CD4-positive, alpha-beta T cell treated with Interleukin-15 for 1 hour (primary cell): ENCODE data around the gene HLA-DRB5.
"Not testable (repeated sequence)": the region's sequence is repeated elsewhere in the genome, so short reads cannot be mapped to it uniquely, and the experiment has no call there.

ENCODE experiments used
- DNase-seq: peaks from one replicate; pipeline ENCODE4 v3.0.0-alpha.2; 2020

HLA-DRB5 gene

DNA sequence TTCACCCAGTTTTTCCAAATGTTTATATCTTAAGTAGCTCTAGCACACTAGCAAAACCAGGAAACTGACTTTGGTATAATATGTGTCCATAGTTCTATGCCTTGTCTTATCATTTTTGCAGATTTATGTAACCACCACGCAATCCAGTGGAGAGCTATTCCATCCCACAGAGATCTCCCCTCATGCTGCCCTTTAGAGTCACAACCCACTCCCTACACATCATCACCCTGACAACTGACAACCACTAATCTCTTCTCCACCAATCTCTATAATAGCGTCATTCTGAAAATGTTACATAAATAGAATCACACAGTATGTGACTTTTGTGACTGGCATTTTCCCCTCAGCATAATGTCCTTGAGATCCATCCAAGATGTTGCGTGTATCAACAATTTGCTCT is 29.1 kb downstream of the HLA-DRB5 start:
- DNase-seq = no peak

DNA sequence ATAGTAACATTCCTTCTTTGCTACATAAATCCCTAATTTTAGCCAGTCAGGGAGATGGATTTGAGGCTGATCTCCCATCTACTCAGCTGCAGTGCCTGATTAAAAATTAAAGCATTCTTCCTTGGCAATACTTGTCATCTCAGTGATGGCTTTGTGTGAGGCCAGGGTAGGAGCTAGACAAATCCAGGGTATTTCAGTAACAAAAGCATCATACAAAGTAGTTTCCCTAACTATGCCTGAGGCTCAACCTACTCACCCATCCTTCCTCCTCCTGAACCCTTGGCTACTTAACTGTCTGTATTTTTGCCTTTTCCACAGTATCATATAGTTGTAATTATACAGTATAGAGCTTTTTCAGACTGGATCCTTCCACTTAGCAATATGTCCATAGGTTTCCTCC is 37.7 kb downstream of the HLA-DRB5 start:
- no peak for DNase-seq

DNA sequence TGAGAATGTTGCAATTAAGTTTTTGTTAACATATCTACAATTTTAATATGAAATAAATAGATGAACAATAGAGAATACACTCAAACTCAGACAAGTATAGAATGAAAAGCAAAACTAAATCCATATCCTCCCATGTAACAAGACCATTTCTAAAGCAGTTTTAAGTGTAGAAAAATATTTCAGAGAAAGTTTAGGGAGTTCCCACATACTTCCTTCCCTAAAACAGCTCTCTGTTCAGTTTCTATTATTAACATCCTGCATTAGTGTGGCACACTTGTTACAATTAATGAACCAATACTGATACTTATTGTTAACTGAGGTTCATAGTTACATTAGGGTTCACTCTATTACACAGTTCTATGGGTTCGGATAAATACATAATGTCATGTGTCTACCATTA is 38.4 kb downstream of the HLA-DRB5 start:
- no peak for DNase-seq

DNA sequence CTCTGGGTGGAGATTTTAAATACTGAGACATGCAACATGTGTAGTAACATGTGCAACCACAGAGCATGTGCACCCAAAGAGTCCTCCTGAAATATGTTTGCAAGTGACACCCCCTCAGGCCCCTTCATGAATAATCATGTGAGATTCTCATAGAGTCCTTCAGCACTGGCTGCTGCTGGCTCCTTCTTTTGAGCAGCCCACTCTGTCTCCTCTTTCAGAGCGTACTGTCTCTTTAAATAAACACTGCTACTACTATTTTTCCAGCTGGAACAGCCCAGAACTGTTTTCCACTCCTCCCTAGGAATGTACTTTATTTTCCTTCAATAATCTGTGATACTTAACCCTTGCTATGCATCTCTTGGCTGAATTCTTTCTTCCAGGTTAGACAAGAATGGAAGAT is 42.0 kb downstream of the HLA-DRB5 start:
- no peak for DNase-seq

DNA sequence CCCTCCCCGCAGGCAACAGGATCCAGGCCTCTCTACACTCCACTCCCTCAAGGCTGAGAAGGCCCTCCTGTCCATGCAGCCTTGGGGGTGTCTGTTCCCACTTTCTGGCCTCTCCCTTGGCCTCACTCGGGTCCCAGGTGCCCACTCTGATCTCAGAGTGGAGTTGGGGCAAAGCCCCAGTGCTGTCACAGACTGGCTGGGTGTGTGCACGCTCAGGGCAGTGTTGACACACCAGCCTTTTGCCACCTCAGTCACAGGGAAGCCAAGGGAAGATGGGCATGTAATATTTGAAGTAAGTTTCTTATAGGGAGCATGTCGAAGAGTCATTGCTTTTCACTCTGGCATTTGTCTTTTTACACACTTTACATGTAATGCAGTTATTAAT is 45.5 kb downstream of the HLA-DRB5 start:
- no peak for DNase-seq

DNA sequence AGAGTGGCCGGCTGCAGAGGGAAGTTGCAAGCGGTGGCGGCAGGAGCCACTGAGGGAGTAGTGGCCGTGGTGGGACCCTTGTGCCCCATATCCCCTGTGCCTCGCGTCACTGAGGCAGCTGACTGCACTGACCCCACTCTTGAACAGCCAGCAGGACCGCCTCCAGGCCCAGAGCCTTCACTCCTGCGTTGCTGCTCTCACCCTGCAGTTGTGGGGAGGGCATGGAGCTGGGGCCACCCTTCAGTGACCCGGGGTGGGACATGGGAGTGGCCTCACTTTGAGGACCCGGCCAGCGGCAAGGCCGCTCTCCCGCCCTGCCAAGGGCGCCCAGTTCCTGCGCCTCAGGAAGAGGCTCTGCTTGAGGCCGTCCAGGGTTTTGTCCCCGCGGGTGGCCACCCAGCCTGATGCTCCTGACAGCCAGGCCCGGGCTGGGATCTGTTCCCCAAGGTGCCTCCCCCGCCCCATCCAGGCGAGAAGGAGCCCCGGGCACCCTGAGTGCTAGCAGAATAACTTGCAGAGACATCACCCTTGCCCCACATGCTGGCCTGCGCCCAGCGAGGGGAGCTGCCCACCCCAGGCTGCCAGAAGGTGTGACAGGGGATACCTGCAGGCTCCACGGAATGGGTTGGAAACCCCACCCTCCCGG is 46.0 kb downstream of the HLA-DRB5 start:
- DNase-seq = no peak

DNA sequence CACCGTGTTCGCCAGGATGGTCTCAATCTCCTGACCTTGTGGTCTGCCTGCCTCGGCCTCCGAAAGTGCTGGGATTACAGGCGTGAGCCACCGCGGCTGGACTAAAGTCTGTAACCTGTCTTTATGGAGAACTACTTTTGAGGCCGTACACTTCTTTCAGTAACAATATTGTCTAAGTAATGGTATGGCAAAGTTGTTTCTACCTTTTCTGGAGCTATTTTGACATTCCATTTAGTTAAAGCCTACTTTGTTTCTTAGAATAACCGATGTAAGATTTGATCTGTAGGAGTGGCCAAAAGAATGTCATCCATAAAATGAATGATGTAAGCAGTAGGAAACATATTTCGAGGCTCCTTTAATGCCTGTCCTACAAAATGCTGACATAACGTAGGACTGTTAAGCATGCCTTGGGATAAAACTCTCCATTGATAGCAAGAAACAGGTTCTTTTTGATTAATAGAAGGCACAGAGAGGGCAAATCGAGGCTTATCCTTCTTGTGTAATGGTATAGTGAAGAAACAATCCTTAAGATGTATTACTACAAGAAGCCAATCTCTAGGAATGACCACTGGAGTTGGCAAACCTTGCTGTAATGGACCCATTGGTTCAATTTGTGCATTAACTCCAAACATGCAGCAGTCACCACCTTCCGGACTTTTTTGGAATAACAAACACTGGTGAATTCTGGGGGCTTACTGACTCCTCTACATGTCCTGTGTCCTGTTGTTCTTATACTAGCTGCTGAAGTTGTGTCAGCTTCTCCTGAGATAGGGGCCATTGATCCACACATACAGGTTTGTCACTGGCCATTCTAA is 54.5 kb downstream of the HLA-DRB5 start:
- DNase-seq = no peak

DNA sequence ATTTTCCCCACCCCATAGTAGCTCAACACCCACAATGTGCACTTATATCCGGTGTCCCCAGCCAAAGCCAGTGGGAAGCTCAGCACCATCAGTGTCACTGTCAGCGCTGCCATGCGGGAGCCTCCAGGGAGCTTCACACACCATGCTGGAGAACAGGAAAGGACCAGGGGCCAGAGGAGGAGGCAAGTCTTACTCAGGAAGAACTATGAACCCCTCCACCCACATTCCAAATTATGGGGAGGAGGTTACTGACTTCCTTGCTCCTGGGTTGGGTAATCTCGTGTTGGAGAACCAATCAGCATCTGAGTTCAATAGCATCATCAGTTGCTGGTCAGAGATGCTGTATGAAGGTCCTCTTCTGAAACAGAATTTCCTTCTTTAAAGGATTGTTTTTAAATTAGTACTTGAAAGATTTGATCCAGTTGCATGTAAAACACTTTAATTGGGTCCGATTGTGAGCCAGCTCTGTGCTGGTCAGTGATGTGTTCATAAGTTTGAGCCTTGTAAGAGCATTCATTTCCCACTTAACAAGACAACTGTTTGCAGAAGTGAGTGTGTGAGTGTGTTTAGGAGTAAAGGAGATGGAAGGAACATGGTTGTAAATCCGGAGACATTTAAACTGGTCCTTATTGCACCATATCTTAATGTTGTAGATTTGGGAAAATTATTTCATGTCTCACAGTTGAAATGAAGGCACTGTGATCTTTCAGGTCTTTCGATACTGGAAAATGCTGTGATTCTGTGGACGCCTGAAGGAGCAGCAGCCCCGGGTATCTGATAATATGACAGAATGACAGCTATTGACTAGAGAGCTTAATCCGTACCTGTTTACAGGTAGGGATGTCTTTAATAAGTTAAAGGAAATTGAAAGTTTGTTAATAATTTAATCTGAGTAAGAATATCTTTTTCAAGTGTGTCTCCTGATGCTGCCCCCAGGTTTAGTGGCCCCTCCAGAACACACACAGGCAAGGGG is 56.4 kb downstream of the HLA-DRB5 start:
- DNase-seq = peak; percentile 49

DNA sequence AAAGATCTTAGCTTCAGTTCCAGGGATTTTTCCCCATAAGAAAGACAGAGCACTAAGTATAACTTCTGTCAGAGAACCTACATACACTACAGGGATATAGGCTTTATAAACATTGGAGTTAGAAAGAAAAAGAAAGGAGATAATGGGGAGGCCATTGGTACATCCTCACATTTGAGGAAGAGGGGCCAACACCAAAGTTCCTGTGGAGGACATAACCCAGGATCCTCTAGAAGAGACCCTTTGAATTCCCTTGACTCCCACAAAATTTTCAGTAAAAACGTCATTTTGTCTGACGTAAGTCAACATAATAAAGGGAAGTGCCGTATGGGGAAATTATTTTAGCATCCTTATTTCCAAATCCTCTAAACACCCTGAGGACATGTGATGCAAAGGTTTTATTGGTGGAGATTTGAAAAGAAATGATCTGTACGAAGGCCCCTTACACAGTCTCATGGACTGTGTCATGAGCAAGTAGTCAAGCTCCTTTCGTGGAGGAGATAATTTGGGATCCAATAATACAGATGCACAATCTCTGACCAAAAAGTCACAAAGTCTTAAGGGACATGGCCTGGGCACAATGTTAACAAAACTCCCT is 57.2 kb downstream of the HLA-DRB5 start:
- no peak for DNase-seq

DNA sequence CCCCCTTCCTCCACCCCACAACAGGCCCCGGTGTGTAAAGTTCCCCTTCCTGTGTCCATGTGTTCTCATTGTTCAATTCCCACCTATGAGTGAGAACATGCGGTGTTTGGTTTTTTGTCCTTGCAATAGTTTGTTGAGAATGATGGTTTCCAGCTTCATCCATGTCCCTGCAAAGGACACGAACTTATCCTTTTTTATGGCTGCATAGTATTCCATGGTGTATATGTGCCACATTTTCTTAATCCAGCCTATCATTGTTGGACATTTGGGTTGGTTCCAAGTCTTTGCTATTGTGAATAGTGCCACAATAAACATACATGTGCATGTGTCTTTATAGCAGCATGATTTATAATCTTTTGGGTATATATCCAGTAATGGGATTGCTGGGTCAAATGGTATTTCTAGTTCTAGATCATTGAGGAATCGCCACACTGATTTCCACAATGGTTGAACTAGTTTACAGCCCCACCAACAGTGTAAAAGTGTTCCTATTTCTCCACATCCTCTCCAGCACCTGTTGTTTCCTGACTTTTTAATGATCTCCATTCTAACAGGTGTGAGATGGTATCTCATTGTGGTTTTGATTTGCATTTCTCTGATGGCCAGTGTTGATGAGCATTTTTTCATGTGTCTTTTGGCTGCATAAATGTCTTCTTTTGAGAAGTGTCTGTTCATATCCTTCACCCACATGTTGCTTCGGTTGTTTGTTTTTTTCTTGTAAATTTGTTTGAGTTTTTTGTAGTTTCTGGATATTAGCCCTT is 62.2 kb downstream of the HLA-DRB5 start:
- DNase-seq = not testable (repeated sequence)
